GM21447 (cell line): ENCODE data around the gene SLC26A6.

Experiments used
- ATAC-seq: cut with Tn5 transposase; IDR thresholded peaks from one replicate; pipeline ENCODE4 v1.9.1; 2021; ENCODE audit not compliant: unreplicated experiment

SLC26A6 gene

GRCh38 chr3:48662145-48662752 is 27.0 kb upstream of the SLC26A6 start:
- no peak for ATAC-seq

GRCh38 chr3:48661501-48662144 is 26.4 kb upstream of the SLC26A6 start:
- ATAC-seq, result no peak

- ATAC-seq, result no peak
Measured at GRCh38 chr3:48660800-48661400, 25.6 kb upstream of the SLC26A6 start.

GRCh38 chr3:48656841-48657281 is 21.6 kb upstream of the SLC26A6 start:
- no peak for ATAC-seq

GRCh38 chr3:48656061-48656840 is 21.0 kb upstream of the SLC26A6 start:
- peak; percentile 53 for ATAC-seq

- ATAC-seq, result no peak
Measured at GRCh38 chr3:48655606-48656005, 20.3 kb upstream of the SLC26A6 start.

GRCh38 chr3:48655063-48655462 is 19.8 kb upstream of the SLC26A6 start:
- ATAC-seq, result no peak

- ATAC-seq, result no peak
Measured at GRCh38 chr3:48652923-48653715, 17.9 kb upstream of the SLC26A6 start.

GRCh38 chr3:48651771-48652170 is 16.5 kb upstream of the SLC26A6 start:
- ATAC-seq, result no peak

- no peak for ATAC-seq
Measured at GRCh38 chr3:48650723-48651122, 15.5 kb upstream of the SLC26A6 start.

GRCh38 chr3:48648188-48648850 is 13.1 kb upstream of the SLC26A6 start:
- ATAC-seq, result no peak

GRCh38 chr3:48647714-48648113 is 12.5 kb upstream of the SLC26A6 start:
- ATAC-seq, result no peak

GRCh38 chr3:48644898-48645760 is 9.9 kb upstream of the SLC26A6 start:
- no peak for ATAC-seq

- ATAC-seq, result no peak
Measured at GRCh38 chr3:48642605-48643004, 7.3 kb upstream of the SLC26A6 start.

GRCh38 chr3:48641396-48641795 is 6.1 kb upstream of the SLC26A6 start:
- no peak for ATAC-seq

- ATAC-seq, result no peak
Measured at GRCh38 chr3:48639944-48640606, 4.8 kb upstream of the SLC26A6 start.

- no peak for ATAC-seq
Measured at GRCh38 chr3:48637305-48637704, 2.0 kb upstream of the SLC26A6 start.

GRCh38 chr3:48636149-48636655 is 941 bp upstream of the SLC26A6 start:
- no peak for ATAC-seq
